ENCODE measurements around the gene PLEKHA8. TPM values are rescaled to one million over a fixed set of nuclear protein-coding genes. Genes with fewer than 3 reads are reported as not detected.

The PLEKHA8 gene
- total RNA-seq, 2 donors from 2014 or later = 12.1 to 12.9 TPM

- Mint-ChIP-seq H3K27ac (no peak overlapping the region), H3K4me1 (ENCODE audit: low read depth) (peaks cover 24% of the 10 kb centered on the region), H3K27me3 (ENCODE audit: low read depth) (no peaks in the 10 kb centered on the region), H3K4me3 (no peak overlapping the region), H3K36me3 (ENCODE audit: insufficient read depth in 2 of 2) (no peaks in the 10 kb centered on the region), H3K9me3 (no peaks in the 10 kb centered on the region)
- ATAC-seq (replicated peaks in 1 of 2) (no peak), DNase-seq (no peak)
These were observed 138.1 kb downstream of the PLEKHA8 start for GRCh38 chr7:30166155-30166840.

GRCh38 chr7:30166841-30167235 lies 138.6 kb downstream of the PLEKHA8 start:
- ATAC-seq (replicated peaks in 1 of 2) (no peak), DNase-seq (no peak)
- H3K9me3 Mint-ChIP-seq = no peaks in the 10 kb centered on the region
- H3K36me3 Mint-ChIP-seq (ENCODE audit: insufficient read depth in 2 of 2) = no peaks in the 10 kb centered on the region
- no peaks in the 10 kb centered on the region for H3K27me3 Mint-ChIP-seq (ENCODE audit: low read depth)
- H3K4me3 Mint-ChIP-seq = no peak overlapping the region
- peaks cover 21% of the 10 kb centered on the region for H3K4me1 Mint-ChIP-seq (ENCODE audit: low read depth)
- no peak overlapping the region for H3K27ac Mint-ChIP-seq

- no peaks in the 10 kb centered on the region for H3K27me3 Mint-ChIP-seq (ENCODE audit: low read depth)
- no peak for ATAC-seq (replicated peaks in 1 of 2)
These were observed 139.7 kb downstream of the PLEKHA8 start for GRCh38 chr7:30167901-30168300.

GRCh38 chr7:30168835-30169573 lies 140.8 kb downstream of the PLEKHA8 start:
- no peak for ATAC-seq (replicated peaks in 1 of 2)
- H3K36me3 Mint-ChIP-seq (ENCODE audit: insufficient read depth in 2 of 2) = no peaks in the 10 kb centered on the region
- no peak overlapping the region for H3K4me3 Mint-ChIP-seq
- no peak for DNase-seq
- H3K4me1 Mint-ChIP-seq (ENCODE audit: low read depth) = no peaks in the 10 kb centered on the region
- no peak overlapping the region for H3K27ac Mint-ChIP-seq
- no peaks in the 10 kb centered on the region for H3K9me3 Mint-ChIP-seq
- H3K27me3 Mint-ChIP-seq (ENCODE audit: low read depth) = no peaks in the 10 kb centered on the region

More at GRCh38 chr7:30167901-30168300, 139.7 kb downstream of the PLEKHA8 start:
- Mint-ChIP-seq H3K36me3 (ENCODE audit: insufficient read depth in 2 of 2) (no peaks in the 10 kb centered on the region), H3K4me1 (ENCODE audit: low read depth) (peaks cover 10% of the 10 kb centered on the region), H3K9me3 (no peaks in the 10 kb centered on the region), H3K4me3 (no peak overlapping the region), H3K27ac (no peak overlapping the region)
- DNase-seq = no peak

- no peaks in the 10 kb centered on the region for H3K4me1 Mint-ChIP-seq (ENCODE audit: low read depth)
- no peak for DNase-seq
- H3K4me3 Mint-ChIP-seq = no peak overlapping the region
- no peaks in the 10 kb centered on the region for H3K27me3 Mint-ChIP-seq (ENCODE audit: low read depth)
- H3K36me3 Mint-ChIP-seq (ENCODE audit: insufficient read depth in 2 of 2) = no peaks in the 10 kb centered on the region
- H3K9me3 Mint-ChIP-seq = no peaks in the 10 kb centered on the region
- H3K27ac Mint-ChIP-seq = no peak overlapping the region
- no peak for ATAC-seq (replicated peaks in 1 of 2)
These were observed 141.4 kb downstream of the PLEKHA8 start for GRCh38 chr7:30169579-30169978.

- Mint-ChIP-seq H3K27me3 (ENCODE audit: low read depth) (no peaks in the 10 kb centered on the region), H3K9me3 (no peaks in the 10 kb centered on the region), H3K27ac (no peak overlapping the region), H3K4me1 (ENCODE audit: low read depth) (no peaks in the 10 kb centered on the region), H3K4me3 (no peak overlapping the region), H3K36me3 (ENCODE audit: insufficient read depth in 2 of 2) (no peaks in the 10 kb centered on the region)
- ATAC-seq (replicated peaks in 1 of 2) (no peak), DNase-seq (no peak)
These were observed 142.4 kb downstream of the PLEKHA8 start for GRCh38 chr7:30170476-30171205.

GRCh38 chr7:30171766-30172447 lies 143.7 kb downstream of the PLEKHA8 start:
- H3K27me3 Mint-ChIP-seq (ENCODE audit: low read depth) = no peaks in the 10 kb centered on the region
- no peaks in the 10 kb centered on the region for H3K36me3 Mint-ChIP-seq (ENCODE audit: insufficient read depth in 2 of 2)
- no peaks in the 10 kb centered on the region for H3K4me1 Mint-ChIP-seq (ENCODE audit: low read depth)
- no peak overlapping the region for H3K4me3 Mint-ChIP-seq
- ATAC-seq (replicated peaks in 1 of 2) (no peak), DNase-seq (no peak)
- H3K27ac Mint-ChIP-seq = no peak overlapping the region
- H3K9me3 Mint-ChIP-seq = no peaks in the 10 kb centered on the region

- Mint-ChIP-seq H3K27me3 (ENCODE audit: low read depth) (no peaks in the 10 kb centered on the region), H3K36me3 (ENCODE audit: insufficient read depth in 2 of 2) (no peaks in the 10 kb centered on the region), H3K4me3 (no peak overlapping the region), H3K27ac (no peak overlapping the region), H3K9me3 (no peaks in the 10 kb centered on the region), H3K4me1 (ENCODE audit: low read depth) (no peaks in the 10 kb centered on the region)
- ATAC-seq (replicated peaks in 1 of 2) (no peak), DNase-seq (no peak)
These were observed 144.2 kb downstream of the PLEKHA8 start for GRCh38 chr7:30172451-30172850.

- H3K4me1 Mint-ChIP-seq (ENCODE audit: low read depth) = no peaks in the 10 kb centered on the region
- no peak for DNase-seq
- no peak overlapping the region for H3K27ac Mint-ChIP-seq
- ATAC-seq (replicated peaks in 1 of 2) = no peak
- no peak overlapping the region for H3K4me3 Mint-ChIP-seq
- H3K36me3 Mint-ChIP-seq (ENCODE audit: insufficient read depth in 2 of 2) = no peaks in the 10 kb centered on the region
- H3K27me3 Mint-ChIP-seq (ENCODE audit: low read depth) = no peaks in the 10 kb centered on the region
- H3K9me3 Mint-ChIP-seq = no peaks in the 10 kb centered on the region
These were observed 145.1 kb downstream of the PLEKHA8 start for GRCh38 chr7:30173058-30173897.

GRCh38 chr7:30175180-30175579 lies 147.0 kb downstream of the PLEKHA8 start:
- DNase-seq (no peak), ATAC-seq (replicated peaks in 1 of 2) (no peak)
- Mint-ChIP-seq H3K27ac (no peak overlapping the region), H3K9me3 (no peaks in the 10 kb centered on the region), H3K4me3 (no peak overlapping the region), H3K36me3 (ENCODE audit: insufficient read depth in 2 of 2) (no peaks in the 10 kb centered on the region), H3K4me1 (ENCODE audit: low read depth) (peaks cover 7% of the 10 kb centered on the region), H3K27me3 (ENCODE audit: low read depth) (no peaks in the 10 kb centered on the region)

GRCh38 chr7:30175636-30176147 lies 147.5 kb downstream of the PLEKHA8 start:
- Mint-ChIP-seq H3K4me3 (no peak overlapping the region), H3K9me3 (no peaks in the 10 kb centered on the region), H3K27me3 (ENCODE audit: low read depth) (no peaks in the 10 kb centered on the region), H3K36me3 (ENCODE audit: insufficient read depth in 2 of 2) (no peaks in the 10 kb centered on the region), H3K4me1 (ENCODE audit: low read depth) (peaks cover 7% of the 10 kb centered on the region), H3K27ac (no peak overlapping the region)
- ATAC-seq (replicated peaks in 1 of 2) (no peak), DNase-seq (no peak)

GRCh38 chr7:30176463-30177109 lies 148.4 kb downstream of the PLEKHA8 start:
- H3K4me1 Mint-ChIP-seq (ENCODE audit: low read depth) = peaks cover 7% of the 10 kb centered on the region
- H3K27me3 Mint-ChIP-seq (ENCODE audit: low read depth) = no peaks in the 10 kb centered on the region
- ATAC-seq (replicated peaks in 1 of 2) = no peak
- H3K9me3 Mint-ChIP-seq = no peaks in the 10 kb centered on the region
- H3K27ac Mint-ChIP-seq = no peak overlapping the region
- H3K36me3 Mint-ChIP-seq (ENCODE audit: insufficient read depth in 2 of 2) = no peaks in the 10 kb centered on the region
- no peak overlapping the region for H3K4me3 Mint-ChIP-seq
- no peak for DNase-seq

Data from activated T-cell treated with anti-CD3 and anti-CD28 coated beads, Interleukin-2, amount 50 U/mL, for 72 hours (primary cell).